HG03442 (cell line): ENCODE data around the gene WDR90.

Experiments used
- ATAC-seq: cut with Tn5 transposase; IDR thresholded peaks from one replicate; pipeline ENCODE4 v1.9.1; 2021; ENCODE audit warnings: mild to moderate bottlenecking, moderate library complexity; ENCODE audit not compliant: unreplicated experiment

The WDR90 gene

DNA sequence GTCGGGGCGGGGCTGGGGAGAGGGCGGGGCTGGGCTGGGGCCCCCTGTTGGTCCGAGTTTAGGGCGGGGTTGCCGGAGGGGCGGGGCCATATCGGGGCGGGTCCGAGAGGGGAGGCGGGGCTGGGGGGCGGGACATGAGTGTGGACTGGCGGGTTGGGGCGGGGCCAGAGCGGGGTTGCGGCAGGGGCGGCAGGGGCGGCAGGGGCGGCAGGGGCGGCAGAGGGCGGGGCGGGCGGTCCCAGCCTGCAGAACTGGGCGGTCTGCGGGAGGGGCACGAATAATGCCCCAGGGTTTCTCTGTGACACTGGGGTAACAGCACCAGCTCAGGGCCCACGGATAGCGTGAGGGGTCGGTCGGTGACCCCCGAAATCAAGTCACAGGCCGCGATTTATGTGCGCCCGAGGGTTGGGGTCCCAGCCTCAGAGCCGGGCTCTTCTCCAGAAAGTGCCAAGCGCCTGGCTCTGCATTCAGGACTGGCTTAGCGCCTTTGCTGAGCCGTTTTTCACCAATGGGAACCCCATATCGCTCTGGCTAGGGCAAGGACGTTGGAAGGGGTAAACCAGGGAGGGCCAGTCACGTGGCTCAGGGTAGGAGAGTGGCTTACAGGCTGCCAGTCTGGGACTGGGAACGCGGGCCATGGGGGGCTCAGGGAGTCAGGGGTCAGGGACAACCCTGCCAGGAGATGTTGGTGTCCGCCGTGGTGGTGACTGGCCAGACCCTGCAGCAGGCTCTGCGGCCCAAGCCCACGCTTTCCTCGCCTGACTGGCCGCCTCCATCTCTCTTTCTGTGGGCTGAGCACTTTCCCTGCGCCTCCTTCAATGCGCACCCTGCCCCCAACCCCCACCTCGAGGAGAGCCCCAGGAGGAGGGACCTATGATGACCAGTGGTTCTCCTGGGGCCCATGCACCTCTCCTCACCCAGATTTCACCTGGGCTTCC is 11.8 kb upstream of the WDR90 start:
- no peak for ATAC-seq

DNA sequence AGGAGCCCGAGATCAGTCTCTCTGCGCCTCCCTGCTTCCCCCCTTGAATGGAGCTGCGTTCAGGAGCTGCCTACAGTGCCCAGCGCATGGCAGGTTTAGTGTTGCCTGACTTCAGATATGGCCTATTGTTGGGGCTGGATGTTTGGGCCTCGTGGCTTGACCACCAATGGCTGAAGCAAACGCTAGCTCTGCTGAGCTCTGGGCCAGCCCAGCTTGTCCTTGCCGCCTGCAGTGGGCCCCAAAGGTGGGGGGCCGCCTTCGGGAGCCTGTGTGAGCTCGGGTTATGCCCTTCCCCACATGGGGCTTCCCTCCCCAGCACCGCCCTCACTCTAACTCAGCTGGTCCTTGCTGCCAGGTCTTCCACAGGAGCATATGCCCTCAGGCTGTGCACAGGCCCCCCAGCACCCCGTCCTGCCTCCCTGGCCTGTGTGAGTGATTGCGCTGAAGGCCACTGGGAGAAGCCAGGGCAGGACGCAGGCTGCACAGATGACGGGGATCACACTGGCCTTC is 11.1 kb upstream of the WDR90 start:
- no peak for ATAC-seq

DNA sequence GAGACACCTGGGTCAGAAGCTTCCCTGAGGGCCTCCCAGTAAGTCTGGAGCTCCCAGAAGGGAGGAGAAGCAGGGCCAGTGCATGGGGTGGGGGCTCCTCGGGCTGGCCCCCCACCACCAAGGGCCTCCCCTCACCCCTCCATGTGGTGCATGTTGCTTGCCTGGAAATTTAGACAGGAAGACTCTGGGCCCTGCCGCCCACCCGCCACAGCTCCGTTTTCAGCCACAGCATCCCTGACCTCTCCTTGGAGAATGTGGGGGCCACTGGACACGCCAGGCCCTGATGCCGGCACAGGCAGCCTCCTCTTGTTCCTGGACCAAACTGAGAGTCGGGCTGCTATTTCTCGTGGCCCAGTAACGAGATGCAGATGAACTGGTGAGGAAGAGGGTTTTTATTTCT is 10.3 kb upstream of the WDR90 start:
- no peak for ATAC-seq

DNA sequence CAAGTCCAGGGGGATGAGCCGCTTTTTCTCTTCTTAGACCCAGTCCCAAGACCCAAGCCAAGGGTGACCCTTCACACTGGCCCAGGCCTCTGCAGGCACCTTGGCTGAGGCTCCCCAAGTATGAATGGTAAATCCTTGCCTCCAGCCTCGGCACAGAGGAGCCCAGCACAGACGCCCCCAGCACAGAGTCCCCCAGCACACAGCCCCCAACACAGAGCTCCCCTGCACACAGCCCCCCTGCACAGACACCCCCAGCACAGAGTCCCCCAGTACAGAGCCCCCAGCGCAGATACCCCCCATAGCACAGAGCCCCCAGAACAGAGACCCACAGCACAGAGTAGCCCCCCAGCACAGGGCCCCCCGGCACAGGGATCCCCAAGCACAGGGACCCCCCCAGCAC is 8.6 kb upstream of the WDR90 start:
- ATAC-seq: no peak

DNA sequence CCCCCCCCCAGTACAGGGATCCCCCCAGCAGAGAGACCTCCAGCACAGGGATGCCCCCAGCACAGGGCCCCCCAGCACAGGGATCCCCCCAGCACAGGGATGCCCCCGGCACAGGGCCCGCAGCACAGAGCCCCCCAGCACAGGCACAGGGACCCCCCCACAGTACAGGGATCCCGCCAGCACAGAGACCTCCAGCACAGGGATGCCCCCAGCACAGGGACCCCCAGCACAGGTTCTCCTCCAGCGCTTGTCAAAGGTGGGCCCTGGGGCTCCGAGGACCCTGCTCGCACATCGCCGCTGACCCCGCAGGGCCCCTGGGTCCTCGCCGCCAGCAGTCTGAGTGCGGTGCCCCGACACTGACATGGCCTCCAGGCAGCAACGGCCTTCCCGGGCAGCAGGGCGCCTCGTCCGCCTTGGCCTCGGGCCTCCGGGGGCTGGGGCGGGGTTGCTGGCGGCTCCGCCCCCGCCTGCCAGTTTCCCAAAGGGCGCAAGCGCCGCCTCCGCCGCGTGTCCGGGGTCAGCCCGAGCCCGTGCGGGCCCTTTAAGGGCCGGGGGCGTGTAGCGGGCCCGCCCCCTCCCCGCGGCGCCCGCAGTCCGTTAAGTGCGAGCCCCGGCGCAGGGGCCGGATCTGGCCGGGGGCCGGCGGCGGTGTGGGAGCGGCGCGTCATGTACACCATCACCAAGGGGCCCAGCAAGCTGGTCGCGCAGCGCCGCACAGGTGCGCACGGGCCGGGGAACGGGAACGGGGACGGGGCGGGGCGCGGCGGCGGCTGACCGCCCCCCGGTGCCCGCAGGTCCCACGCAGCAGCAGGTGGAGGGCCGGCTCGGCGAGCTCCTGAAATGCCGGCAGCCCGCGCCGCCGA is 7.6 kb upstream of the WDR90 start, which contains the start of gene MCRIP2:
Gene MCRIP2, plus strand, starts transcription at position 503 of the 863 bp plus-strand sequence. Its CDS starts 164 bp downstream, at position 667.
- peak; percentile 43 for ATAC-seq

DNA sequence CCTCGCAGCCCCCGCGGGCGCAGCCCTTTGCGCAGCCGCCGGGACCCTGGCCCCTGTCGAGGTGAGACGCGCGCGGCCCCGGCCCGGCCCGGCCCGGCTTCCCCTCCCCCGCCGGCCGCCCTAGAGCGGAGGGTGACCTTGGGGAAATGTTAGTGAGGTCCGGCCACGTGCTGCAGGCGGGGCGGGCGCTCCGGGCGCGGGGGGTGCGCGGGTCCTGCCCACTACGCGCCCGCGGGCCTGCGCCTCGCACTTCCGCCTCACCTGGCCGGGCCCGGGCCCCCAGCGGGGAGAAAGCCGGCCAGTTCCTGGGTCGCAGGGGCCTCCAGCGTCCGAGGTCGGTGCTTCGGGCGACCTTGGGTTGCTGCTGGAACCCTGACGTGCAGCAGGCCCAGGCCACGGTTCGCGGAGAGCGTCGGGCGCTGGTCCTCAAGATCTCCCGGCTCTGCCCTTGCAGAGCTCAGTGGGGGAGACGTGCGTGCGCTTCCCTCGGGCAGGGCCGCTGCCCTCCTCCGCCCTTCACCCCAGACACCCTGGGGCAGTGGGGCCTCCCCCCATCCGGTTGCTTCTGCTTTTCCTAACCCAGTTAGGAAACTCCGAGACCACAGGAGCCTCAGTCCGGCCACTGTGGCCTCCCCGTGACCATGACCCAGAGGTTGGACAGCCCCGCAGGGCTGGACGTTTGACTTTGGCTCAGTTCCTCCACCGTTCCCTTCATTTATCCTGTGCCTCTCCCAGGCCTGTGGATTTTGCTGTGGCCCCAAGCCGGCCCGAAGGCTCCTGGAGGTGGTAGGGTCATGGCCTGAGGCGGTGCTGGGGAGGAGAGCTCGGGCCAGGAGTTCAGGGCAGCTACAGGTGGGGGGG is 6.7 kb upstream of the WDR90 start:
- ATAC-seq: peak; percentile 39

DNA sequence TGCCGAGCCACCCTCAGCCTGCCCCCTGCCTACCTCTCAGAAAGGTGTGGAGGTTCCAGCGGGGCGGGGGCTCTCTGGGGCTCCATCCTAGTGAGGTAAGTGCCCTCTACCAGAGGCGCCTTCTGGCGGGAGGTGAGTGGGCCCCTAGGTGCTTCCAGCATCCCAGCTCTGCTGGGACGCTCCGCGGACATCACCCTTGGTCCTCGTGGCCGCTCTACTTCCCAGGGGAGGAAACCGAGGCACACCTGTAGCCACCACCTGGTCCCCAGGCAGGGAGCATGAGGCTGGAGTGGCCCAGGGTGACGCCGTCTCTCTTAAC is 6.2 kb upstream of the WDR90 start:
- no peak for ATAC-seq

DNA sequence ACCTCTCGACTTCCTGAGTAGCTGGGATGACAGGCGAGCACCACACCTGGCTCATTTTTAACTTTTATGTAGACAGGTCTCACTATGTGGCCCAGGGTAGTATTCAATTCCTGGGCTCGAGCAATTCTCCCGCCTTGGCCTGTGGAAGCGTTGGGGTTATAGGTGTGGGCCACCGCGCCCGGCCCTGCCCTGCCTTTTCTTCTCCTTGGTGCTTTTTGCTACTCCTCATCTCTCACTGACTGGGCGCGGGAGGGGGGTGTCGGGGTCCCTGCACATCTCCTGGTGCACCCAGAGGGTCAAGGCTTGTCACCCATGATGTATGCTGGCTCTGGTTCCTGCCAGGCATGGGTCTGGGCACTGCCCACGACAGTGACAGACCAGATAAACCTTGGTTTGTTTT is 4.6 kb upstream of the WDR90 start:
- ATAC-seq: no peak

DNA sequence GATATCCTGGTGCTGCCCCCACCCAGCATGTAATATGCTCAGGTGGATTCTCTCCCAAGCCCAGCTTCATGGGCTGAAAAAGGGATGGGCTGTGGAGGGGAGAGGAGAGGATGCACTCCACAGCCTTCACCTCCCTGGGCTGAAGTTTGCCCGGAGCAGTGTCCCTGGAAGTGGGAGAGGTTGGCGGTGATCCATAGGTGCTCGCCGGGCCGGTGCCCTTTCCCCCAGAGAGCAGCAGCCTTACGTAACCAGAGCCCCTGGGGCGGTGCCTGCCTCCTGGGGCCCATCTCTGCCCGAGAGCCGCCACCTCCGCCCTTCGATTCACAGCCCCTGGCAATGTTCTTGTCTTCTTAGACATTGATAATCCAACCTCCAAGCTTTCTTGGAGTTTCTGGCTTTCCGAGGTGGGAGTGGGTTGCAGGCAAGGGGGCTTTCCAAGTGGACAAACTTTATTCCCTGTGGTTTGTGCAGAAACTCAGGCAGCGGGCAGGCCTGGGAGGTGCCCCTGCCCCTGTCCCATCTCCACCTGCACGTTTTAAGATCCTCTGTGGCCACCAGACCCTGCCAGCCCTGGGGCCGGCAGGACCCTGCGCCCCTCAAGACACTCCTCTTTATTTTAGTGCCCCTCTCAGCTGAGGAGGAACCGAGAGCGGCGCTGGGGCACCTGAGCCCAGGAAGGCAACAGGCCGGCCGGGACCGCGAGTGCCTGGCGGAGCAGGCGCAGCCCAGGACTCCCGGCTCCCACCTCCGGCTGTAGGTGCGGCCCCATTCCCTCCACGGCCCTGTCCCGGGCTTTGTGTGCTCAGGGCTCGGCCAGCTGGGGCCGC is 3.1 kb upstream of the WDR90 start:
- no peak for ATAC-seq

DNA sequence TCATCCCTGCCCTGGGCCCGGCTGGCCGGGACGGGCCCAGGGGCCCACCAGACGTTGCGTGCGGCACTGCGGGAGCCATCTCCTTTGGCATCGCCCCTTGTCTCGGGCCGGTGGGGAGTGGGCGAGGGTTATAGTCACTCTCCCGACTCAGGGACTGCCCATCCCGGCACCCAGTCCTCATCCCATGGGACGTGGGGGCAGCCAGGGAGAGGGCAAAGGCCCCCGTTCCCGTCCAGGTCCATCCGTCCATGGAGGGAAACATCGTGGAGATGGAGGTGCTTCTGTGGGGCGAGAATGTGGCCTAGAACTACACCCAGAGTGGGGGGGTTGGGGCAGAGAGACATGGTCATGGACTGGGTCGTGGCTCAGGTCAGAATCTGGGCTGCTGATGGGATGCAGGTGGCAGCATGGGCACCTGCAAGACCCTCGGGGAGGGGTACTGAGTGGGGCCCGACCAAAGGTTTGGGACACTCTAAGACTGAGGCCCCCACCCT is 2.4 kb upstream of the WDR90 start:
- no peak for ATAC-seq

DNA sequence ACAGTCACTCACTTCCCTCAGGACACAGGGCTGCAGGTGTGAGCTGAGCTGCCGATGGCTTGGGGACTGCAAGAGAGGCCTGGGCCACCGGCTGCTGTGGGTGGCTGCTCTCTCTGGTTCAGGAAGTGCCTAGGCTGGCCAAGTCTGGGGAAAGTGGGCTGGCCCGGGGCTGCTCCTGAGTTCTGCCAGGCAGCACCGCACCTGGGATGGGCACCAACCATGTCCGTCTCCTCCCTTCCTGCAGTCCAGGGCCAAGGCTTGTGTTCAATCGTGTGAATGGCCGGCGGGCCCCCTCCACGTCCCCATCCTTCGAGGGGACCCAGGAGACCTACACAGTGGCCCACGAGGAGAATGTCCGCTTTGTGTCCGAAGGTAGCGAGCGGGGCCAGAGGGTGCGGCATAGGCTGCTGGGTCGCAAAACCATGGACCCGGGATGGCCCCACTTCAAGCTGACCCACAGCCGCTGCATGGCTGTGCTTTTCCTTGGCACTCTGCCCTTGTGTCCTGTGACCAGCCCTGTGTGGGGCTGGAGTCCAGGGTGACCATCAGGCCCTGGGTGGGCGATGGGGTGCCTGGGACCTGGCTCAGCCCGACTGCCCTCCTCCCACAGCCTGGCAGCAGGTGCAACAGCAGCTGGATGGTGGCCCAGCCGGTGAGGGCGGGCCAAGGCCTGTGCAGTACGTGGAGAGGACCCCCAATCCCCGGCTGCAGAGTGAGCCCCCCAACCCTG is 1.8 kb upstream of the WDR90 start:
- ATAC-seq: no peak

DNA sequence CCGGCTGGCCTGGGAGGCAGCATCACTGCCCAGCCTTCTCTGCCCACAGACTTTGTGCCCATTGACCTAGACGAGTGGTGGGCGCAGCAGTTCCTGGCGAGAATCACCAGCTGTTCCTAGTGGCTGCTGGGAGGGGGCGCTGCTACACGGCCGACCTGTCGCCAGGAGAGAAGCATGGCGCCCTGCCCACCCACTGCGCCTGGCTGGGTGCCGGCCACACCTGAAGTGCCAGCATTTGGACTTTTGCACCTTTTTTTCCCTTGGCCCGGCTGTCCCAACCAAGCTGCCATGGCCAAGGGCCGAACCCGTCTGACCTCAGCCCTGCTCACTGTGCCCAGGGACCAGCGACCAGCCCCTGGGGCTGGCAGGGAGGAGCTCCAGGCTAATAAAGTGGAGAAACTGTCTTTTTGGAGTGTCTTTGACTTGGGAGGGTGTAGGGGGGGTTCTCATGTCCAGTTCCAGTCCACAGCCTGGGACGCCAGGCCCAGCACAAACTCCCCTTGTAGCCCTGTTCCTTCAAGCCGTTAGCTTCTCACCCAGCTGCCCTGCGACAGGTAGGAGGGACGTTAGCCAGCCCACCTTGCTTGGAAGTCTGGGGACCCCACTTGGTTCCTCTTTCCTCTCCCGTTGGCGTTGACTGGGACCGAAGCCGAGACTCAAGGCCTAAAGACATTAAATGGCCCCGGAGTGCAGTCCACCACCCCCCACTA is 939 bp upstream of the WDR90 start:
- ATAC-seq: no peak

DNA sequence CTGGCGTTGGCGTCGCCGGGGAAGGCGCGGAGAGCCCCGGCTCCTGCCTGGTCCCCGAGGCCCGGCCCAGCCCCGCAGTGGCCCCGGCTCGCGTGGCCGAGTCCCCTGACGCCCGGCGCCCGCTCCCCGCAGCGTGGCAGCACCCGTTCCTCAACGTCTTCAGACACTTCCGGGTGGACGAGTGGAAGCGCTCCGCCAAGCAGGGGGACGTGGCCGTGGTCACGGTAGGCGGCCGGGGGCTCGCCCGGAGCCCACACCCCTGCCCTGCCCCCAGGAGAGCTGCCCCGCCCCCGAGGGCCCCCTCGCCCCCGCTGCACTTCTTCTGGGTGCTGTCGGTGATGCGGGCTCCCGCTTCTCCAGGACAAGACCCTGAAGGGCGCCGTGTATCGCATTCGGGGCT is 466 bp downstream of the WDR90 start:
- peak; percentile 11 for ATAC-seq

DNA sequence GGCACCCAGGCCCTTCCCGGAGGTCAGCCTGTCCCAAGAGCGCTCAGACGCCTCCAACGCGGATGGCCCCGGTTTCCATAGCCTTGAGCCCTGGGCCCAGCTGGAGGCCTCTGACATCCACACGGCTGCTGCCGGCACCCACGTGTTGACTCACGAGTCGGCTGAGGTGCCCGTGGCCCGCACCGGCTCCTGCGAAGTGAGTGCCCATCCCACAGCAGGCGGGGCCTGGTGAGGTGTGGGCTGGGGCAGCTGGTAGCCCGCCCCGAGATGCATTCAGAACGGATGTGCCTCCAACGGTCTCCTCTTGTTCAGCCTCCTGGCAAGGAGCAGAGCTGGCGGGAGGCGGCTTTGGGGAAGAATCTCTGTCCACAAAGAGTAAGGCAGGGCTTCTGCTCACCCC is 2.7 kb downstream of the WDR90 start:
- ATAC-seq: no peak

DNA sequence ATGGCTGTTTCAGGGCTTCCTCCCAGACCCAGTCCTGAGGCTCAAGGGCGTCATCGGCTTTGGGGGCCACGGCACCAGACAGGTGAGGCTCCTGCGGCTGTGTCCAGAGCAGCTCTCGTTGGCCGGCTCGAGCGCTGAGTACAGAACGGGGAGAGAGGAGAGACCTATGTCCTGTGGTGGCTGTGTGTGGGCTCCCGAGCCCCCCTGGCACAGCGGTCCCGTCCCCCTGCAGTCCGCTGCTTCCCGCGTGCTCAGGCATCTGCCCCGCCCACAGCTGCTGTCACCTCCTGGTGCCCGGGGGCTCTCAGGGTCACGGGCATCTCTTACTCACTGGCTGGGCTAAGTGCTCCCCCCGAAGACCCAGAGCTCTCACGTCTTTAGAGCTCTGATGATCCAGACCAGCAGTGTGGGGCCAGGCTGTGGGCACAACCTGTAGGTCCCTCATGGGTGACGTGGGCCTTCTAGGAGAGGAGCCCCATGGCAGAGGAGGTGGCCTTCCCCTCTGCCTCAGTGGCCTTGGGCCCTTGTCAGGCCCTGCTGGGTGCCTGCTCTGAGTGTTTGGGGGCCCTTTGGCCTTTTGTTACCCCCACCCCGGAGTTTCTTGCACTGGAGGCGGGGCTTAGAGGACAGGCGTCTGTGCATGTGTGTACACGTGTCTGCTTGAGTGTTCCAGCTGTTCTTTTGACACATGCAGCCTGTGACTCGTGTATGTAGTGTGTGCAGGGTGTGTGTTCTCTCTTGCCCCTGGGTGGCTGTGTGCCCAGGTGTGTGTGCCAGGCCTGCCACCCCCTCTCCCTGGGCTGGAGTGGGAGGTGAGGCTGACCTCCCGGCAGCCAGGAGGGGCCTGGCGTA is 3.5 kb downstream of the WDR90 start:
- ATAC-seq: no peak

DNA sequence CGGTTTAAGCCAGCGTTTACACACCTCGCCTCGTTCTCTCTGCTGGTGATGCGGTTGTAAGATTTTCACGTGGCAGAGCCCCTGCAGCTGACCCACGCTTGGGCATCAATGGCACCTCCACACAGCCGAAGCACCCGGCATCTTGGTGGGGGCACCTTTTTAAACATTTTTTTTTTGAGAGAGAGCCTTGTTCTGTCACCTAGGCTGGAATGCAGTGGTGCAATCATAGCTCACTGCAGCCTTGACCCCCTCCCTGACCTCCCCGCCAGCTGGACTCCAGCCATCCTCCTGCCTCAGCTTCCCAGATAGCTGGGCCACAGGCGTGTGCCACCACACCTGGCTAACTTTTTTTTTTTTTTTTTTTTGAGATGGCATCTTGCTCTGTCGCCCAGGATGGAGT is 4.9 kb downstream of the WDR90 start:
- ATAC-seq: no peak

DNA sequence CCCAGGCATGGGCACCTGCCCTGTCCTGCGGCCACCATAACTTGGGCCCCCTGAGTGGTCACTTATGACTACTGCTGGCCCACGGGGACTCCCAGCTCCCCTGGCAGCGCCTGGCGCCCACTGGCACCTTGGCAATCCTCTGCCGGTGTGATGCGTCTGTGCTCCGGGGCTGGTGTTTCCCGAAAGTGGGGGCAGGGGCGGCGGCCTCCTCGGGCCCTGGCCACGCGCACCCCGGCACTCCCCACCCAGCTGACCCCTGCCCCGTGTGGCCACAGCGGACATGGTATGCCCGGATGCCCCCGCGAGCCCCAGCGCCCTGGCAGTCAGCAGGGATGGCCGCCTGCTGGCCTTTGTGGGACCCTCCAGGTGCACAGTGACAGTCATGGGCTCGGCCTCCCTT is 8.3 kb downstream of the WDR90 start:
- no peak for ATAC-seq
